Smooth muscle cell of the brain vasculature (primary cell): ENCODE results near the gene PCIF1.
"Not testable (repeated sequence)": the region's sequence is repeated elsewhere in the genome, so short reads cannot be mapped to it uniquely, and the experiment has no call there.

Experiments
- DNase-seq: peaks from one replicate; pipeline ENCODE4 v3.0.0-alpha.2; 2012; ENCODE audit warnings: low read depth, low spot score

The PCIF1 gene

DNA sequence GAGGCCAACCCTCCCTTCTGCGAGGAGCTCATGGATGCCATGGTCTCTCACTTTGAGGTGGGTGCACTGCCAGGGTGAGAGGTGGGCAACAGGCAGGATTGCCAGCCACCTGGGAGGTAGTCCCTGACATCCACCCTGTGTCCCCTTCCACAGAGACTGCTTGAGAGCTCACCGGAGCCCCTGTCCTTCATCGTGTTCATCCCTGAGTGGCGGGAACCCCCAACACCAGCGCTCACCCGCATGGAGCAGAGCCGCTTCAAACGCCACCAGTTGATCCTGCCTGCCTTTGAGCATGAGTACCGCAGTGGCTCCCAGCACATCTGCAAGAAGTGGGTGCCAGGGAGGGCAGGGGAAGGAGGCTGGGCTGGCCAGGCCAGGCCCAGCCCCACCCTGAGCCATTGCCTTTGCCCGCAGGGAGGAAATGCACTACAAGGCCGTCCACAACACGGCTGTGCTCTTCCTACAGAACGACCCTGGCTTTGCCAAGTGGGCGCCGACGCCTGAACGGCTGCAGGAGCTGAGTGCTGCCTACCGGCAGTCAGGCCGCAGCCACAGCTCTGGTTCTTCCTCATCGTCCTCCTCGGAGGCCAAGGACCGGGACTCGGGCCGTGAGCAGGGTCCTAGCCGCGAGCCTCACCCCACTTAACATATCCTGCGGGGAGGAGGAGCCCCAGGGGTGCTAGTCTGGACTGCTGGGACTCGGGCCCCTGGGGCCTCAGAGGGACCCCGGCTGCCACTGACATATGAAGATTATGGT, 12.8 kb downstream of the PCIF1 start:
- no peak for DNase-seq

DNA sequence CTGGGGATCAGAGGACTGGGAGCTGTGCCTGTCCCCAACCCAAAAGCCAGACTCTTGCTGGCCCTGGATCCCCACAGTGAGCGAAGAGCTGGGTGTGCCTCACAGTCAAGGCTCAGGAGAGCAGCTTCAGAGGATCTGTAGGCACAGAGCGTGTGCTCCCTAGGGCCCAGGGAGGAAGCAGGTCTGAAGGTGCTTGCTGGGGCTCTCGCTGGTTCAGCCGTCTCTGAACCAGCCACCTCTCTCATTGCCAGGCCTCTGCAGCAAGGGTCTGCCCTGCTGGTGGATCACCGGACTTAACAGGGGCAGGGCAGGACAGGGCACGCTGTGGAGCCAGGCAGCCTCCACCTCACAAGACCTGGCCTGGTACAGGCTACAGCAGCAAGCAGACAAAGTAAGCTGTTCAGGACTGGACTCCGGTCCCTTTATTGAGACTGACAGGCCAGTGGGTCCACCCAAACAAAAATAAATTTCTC, 13.8 kb downstream of the PCIF1 start:
- no peak for DNase-seq

DNA sequence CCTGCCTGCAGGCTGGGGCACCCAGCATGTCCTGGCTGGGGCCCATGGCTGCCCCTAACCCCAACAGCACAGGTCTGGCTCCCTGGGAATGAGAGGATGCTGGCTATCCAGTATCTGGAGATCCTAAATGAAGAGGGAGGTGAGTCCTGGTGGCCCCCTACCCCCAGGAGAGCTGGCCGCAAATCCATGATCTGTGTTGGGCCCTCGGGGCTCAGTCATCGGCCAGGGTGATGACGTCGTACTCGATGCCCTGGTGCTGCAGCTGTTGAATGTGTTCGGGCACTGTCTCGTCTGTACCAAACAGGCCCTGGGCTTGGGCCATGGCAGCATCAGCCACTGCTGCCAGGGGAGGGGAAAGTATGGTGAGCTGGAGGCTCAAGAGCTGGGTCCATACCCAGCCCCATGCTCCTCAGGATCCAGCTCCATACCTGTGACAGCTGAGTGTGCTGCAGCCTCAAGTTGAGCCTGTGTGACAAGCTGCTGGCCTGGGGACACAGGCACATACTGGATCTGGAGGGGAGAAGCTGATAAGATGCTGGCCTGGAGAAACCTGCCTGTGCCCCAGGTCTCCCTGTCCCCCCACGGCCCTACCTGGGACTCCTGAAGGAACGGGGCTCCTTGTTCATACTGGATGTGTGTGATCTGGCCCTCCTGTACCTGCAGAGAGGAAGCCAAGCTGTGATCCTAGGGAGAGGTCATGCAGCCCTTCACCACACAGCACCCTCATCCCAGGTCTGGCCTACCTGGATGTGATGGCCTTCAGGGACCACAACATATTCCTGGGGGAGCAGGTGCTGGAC, 14.5 kb downstream of the PCIF1 start:
- no peak for DNase-seq

DNA sequence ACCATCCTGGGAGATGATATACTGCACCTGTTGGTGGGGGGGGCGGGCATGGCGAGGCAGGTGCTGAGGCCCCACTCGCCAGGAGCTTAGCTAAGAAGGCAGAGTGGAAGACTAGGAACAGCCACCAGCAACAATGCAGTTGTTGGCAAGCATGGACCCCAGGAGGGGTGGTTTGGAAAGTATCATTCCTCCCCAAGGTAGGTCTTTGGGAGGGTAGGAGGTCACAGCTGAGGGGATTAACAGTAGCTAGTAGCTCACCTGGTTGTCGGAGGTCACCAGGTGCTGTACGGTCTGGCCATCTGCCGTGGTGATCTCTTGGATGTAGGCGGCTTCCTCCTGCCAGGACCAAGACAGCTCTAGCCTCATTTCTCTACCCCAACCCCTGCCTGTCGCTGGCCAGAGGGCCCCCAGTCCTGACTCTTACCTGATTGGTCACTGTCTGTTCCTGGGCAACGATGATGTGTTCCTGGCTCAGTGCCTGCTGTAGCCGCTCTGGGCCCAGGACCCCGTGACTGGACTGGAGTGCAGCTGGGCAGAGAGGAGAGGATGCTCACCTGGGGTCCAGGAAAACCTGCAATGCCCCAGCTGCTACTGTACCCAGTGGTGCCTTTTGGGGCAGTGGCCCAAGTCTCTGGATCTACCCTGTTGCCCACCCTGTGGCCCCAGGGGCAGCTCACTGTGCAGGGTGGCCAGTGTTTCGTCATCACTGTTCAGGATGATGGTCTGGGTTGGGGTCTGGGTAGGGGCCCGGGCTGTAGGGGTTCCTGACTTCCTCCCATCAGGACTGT, 15.3 kb downstream of the PCIF1 start:
- DNase-seq: no peak

DNA sequence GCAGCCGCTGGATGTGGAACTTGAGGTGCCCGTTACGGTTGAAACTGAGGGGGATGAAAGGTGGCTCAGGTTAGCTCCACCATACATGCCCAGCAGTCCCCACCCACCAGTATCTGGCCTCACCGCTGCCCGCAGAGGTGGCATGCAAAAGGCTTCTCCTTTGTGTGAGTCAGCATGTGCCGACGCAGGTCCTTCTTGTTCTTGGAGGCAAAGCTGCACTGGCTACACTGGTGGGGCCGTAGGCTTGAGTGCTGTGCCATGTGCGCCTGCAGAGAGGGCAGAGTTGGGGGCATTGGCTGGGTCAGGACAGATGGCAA, 15.8 kb downstream of the PCIF1 start:
- DNase-seq: no peak

DNA sequence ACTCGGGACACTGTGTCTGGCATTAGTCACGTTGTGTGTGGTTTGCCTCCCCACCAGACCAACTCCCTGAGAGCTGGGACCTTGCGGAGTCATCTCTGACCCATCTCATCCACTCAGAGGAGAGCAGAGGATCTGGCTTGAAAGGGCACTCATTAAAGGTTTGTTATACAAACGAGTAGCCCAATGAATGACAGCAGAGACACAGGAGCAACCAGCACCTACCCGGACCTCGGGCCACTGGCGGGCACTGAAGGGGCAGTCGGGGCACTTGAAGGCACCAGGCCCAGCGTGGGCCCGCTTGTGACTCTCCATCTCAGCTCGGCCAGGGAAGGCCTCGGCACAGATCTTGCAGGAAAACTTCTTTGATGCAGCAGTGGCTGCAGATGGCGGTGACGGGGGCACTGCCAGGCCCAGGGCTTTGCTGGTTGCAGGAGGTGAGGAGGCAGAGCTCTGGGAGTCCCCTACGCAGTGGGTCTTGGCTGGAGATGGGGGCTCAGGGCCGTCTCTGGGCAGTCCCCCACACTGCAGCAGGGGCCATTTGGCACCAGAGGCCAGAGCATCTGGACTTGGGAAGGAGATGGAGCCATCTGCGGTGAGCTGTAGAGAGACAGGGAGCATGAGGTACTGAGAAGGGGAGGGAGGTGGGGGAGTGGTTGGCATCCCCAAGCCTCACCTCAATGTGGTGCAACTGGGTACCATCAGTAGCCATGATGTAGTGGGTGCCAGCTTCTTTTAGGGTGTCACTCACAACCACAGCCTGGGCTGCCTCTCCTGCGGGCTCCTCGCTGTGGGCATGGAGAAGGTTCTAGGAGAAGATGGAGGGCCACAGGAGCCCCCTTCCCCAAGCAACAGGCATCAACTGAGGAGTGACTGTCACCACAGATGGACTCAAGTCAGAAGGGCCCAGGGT, 17.7 kb downstream of the PCIF1 start:
- no peak for DNase-seq

DNA sequence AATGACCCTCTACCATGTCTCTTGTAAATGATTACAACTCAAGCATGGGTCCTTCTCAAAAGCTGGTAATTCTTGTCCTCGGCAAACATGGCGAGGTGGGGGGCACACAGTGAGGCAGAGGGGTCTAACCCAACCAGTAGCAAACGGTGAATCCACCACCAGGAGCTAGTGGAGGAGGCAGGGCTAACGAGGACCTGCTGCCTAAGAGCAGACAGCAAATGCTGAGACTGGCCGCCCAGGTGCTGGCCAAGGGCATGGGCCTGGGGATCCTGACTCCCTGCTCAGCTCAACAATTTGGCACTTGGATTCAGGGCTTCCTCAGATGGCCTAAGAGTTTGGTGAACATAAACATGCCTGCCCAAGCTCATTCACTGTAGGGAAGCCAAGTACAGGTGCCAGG, 18.4 kb downstream of the PCIF1 start:
- DNase-seq: no peak

DNA sequence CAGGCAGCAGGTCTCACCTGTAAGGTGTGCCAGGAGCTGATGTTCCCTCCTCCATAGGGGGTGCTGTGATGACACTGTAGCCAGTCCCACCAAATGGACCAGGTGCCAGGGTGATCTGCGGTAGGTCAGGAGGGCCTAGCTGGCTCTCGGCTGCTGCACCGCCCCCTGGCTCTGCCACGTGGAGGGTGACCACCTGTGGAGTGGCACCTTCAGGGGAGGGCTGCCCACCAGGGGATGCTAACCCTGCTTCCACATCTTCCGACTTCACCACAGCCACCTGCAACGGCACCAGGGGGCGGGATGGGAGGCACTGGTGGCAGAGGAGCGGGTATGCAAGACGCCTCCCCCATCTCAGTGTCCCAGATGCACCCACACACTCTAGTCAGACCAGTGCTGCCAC, 19.2 kb downstream of the PCIF1 start:
- no peak for DNase-seq

DNA sequence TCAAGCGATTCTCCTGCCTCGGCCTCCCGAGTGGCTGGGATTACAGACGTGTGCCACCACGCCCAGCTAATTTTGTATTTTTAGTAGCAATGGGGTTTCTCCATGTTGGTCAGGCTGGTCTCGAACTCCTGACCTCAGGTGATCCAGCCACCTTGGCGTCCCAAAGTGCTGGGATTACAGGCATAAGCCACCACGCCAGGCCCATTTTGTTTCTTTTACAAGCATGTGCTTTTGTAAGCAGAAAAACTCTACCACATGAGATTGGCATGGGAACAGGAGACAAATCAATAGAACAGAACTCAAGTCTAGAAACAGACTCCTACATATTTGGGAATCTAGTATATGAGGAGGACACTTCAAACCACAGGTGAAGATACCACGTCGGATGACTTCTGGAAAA, 21.8 kb downstream of the PCIF1 start:
- not testable (repeated sequence) for DNase-seq

DNA sequence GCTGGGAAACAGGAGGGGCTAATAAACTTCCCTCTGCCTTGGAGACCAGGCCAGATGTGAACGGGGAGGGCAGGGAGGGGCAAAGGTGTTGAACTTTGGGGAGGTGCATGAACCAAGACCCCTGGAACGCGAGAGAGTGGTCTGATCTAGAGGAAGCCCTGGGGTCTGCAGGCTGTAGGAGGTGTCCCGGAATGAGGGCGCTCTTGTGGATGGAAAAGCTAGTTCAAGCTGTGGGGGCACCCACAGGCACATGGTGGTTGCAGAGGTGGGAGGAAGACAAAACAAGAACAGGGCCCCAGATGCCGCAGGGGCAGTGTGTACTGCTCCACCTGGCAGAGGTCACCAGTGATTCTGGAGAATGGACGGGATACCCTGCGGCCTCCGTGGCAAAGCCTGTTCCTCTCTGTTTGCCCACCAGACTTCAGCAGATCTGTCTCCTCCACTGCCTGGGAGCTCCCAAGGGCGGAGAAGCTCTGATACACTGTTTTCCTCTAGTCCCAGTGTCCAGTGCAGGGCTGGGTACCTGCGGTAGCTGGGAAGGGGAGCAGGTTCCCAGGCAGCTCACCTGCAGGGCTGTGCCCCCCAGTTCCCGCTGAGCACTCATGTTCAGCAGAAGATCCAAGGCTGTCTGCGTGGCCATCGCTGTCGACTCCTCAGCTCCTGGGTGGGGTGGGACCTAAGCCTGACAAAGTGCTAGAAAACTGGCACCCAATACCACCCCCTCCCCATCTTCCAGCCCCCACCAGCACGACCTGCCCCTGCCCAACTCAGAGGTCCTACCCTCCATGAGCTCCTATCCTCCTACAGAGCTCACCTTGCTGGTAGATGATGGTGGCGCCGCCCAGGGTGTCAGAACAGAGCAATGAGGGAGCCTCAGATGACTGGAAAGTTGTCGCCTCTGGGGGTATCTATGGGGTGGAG, 22.8 kb downstream of the PCIF1 start:
- no peak for DNase-seq

DNA sequence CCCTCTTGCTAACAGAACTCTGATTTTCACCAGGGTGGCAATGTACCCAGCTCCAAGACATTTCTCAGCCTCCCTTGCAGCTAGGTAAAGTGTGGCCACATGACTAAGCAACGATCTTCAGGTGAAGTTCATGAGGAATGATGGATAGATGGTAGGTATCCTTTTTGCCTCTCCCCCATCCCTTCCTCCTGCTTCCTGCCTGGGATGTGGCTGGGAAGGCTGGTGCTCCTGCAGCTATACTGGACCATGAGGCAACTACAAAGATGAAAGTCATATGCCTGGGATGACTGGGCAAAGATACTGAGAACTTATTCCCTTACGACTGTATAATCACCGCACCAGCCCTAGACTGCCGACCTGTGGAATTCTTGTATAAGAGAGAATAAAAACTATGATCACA, 24.1 kb downstream of the PCIF1 start:
- DNase-seq: no peak

DNA sequence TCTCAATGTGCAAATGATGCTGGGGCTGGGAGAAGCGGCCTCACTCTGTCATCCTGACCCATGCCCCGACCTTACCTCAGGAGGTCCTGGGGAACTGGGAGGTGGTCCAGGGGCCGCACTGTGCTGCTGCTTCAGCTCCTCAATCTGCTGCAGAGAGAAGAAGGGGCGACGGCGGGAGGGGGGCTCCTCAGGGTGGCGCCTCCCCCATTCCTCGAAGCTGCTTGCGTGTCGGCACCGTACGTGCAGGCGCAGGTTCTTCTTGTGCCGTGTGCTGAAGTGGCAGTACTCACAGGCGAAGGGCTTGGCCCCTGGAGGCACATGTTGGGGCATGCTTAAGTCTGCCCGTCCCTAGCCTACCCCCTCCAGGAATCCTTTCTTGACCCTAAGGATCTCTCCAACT, 24.6 kb downstream of the PCIF1 start:
- no peak for DNase-seq

DNA sequence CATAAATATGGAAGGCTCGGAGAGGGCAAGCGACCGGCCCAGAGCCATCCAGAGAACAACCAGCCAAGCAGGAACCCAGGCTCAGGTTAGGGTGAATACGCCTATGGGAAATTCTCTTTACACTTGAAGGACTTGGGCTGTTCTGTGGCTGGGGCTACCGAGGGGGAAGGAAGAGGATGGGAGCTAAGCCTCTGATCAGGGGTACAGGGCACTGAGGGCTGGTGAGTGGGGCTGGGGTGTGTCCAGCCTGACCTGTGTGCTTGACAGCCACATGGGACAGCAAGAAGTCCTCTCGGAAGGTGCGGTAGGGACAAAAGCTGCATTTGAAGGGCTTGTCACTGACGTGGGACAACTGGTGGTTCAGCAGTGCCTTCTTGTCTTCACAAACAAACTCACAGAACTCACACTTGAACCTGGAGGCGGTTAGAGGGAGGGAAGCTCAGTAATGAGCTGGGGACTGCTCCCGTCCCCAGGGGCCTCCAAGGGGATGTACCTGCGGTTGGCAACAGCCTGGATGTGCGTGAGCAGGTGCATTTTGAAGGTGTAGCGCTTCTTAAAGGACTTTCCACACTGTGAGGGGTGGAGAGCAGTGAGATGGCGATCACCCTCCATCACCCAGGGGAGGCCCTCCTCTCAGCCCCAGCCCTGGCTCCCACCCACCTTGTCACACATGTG, 25.6 kb downstream of the PCIF1 start:
- no peak for DNase-seq

DNA sequence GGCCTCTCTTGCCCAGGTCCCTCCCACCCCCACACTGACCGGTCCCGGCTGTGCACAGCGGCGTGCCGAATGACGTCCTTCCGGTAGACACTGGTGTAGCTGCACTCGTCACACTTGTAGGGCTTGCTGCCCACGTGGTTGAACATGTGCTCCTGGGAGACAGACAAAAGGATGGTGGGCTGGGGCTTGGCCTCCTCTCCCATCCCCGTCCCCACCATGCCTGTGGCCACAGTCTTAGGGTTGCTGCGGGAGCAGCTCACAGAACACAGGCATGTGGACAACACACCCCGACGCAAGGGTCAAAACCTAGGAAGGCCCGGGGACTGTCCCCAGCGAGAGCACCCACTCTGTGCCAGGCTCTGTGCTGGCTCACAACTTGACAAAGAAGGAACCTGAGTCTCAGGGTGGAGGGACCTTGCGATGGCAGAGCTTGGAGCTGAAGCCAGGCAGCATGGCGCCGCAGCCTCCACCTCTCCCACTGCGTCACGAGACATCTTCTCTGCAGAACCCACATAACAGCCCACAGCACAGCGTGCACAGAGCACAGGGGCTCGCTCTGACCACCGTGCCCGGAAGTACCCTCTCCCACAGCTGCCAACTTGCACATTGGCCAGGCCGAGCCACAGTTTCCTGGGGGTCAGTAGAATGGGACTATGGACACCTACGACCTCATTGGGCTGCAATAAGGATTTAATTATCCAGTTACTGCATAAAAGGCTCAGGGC, 27.7 kb downstream of the PCIF1 start:
- DNase-seq: no peak

DNA sequence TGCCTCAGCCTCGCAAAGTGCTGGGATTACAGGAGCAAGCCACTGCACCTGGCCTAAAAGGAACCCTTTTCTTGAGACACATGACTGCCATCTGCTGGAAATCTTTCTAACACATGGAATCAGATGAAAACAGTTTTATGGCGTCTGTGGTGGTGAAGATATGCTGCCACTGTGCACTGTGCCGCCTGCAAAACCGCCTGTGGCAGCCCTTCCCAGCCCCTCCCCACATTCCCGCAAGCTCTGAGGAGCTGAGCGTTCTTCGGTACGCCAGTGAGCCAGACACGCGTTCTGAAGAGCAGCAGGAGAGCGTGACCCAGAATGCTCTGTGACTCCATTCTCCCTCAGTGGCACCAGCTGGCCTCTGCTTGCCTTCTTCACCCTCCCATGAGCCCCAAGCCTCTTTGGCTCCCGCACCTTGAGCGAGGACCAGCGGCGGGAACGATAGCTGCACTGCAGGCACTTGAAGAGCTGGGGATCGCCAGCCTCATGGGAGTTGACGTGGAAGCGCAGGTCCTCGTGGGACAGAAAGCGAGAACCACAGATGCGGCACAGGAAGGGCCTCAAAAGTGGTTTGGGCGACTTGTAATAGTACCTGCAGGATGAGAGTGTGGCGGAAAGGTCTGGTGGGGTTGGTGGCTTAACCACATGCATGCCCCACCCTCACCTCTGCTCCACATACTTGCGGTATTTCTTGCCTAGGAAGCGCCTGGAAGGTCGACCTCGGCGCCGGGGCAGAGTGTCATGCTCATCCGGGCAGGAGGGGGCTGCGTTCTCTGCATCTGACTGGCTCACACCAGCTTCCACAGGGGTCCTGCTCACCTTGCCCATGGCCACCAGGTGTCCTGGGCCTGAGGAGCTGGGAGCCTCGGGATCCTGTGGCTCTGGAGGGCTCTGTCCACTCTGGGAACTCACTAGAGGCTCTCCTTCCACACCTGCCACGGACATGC, 28.8 kb downstream of the PCIF1 start:
- DNase-seq: no peak

DNA sequence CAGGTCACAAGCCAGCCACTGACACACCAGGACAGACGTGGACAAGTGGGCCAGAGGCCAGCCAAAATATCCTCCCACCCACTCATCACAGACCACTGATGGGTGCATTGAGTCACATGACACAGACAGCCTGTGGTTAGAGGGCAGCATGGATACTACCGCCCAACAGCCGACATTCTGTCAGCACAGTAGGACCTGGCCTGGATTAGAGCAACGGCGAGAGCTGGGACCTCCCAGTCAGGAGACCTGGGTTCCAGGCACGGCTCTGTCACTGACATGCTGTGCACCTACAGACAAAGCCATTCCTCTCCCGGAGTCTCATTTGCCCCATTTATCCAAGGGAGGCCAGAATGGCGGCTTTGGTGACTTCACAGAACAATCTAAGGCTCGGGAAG, 29.5 kb downstream of the PCIF1 start:
- DNase-seq: no peak

DNA sequence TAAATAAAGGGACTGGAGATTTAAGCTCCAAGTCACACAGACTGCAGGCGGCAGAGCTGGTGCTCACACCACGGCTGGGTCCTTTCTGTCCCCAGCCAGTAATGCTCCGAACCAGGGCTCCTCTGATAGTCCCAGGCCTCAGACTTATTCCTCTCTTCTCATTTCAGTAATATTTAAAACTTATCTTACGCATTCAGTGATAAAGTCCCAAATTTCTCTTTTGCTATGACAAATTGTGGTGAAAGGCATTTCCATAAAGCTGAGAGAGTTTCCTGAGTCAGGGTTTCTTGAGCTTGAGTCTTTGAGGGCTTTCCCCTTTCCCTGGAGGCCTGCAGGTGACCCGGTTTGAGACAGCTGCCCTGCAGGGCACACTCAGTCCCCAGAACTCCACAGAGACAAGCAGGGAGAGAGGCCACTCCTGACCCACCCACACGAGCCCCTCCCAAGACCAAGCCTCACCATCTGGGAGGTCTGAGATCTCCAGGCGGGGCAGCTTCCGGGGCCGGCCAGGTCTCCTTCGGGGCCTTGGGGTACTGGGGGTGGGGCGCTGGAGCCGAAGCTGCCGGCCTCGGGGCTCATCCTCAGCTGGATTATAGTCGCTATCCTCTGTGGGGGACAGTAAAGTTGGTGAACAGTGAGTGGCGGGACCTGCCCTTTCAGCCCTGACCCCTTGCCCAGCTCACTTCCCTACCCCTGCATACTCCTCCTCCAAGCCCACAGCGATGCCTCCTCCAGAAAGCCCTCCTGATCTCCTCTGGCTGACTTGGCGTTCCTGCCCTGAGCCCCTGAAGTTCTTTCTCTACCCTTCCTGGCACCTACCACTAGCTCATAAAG, 30.9 kb downstream of the PCIF1 start:
- no peak for DNase-seq
